Activated CD4-positive, alpha-beta T cell treated with anti-CD3 and anti-CD28 coated beads, Interleukin-2, Interleukin-6, amounts not matched to agents 100 ng/mL and 50 ng/mL, durations not matched to agents 16 hours and 8 hours (primary cell): ENCODE results near the gene ANXA2.
"Not testable (repeated sequence)": the region's sequence is repeated elsewhere in the genome, so short reads cannot be mapped to it uniquely, and the experiment has no call there.

ENCODE experiments used
- DNase-seq: peaks from one replicate; pipeline ENCODE4 v3.0.0-alpha.2; 2020

ANXA2 gene

DNA sequence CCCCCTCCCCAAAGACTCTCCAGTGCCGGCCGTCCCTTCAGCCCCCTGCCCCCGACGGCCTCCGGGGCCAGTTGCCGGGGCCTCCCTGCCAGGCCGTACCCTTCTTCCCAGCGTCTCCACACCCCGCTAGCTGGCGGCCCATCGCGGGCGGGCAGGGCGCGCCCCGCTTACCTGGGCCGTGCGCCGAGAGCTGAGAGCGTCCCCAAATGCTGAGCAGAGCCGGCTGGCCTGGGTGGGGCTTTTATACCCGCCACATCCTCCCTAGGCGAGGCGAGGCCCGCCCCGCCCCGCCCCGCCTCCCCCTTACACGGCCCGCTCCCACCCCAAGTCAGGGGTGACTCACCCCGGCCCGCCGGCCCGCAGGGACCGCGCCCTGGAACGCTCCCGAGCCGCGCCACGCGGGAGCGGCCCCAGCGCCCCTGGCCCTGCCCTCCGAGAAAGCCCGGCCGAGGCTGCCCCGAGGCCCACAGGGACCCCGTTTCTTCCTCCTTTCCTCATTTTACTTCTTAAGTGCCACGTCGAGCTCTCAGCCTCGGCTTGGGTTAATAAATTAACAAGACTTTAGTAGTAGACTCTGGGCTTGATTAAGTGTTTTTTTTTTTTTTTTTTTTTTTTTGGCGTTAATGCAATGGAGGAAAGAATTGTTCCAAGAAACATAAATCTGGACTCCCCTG, at the start of gene ANXA2:
ANXA2 (minus strand) TSS at position 215 of the 674 bp plus-strand sequence. CDS start 11,911 bp downstream, outside the sequence.
- DNase-seq, result peak; percentile 92

DNA sequence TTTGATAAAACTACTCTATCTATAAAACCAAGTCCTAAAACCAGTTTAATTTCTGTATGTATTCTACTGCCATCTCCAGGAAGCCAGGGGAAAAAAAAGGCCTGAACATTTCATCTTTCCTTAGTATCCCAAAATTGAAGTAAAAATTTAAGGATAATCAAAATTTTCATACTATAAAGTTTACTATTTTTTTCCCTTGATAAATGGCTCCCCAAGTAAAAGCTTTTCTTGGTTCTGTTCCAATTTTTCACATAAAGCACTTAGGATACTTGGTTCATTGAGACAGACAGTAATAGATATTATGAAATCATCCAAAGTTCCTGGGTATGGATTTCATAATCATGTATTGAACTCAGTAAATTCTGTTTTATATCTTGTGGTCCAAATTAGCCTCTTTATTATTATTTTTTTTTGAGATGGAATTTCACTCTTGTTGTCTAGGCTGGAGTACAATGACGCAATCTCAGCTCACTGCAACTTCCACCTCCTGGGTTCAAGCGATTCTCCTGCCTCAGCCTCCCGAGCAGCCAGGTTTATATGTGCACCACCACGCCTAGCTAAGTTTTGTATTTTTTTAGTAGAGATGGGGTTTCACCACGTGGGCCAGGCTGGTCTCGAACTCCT, 46.6 kb upstream of the ANXA2 start:
- no peak for DNase-seq

DNA sequence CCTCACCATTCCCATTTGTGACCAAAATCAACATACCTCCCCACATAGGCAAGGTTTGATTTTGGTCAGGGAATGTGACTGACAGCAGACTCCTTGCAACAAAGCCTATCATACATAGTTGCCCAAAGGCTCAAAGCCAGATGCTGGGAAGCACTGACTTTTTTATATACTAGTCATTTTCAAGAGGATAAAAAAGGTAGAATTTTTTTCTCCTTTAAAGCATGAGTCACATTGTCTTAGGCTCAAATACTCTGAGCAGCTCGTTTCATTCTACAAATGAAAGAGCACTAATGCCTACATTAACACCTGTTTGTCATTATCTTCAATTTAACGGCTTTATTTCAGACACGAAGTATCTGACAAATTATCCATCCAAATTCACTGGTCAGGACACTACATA, 45.0 kb upstream of the ANXA2 start:
- DNase-seq, result no peak

DNA sequence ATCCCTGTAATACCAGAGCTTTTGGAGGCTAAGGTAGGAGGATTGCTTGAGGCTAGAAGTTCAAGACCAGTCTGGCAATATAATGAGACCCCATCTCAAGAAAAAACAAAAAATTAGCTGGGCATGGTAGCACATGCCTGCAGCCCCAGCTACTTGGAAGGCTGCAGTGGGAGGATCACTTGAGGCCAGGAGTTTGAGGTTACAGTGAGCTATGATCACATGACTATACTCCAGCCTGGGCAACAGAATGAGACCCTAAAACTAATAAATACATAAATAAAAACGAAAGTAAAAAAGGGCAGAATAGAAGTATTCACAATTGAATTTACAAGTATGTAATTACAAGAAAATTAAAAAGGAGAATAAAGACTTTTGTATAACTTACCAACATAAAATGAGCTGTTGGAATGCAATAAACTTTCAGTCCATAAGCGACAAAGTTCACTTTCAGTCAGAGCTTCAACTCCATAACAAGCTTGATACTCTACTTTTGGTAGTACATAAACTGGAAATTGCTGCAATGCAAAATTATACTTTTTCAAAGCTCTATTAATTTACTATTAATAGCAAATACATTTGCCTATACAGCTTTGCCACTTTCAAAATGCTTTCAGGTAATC, 44.4 kb upstream of the ANXA2 start:
- no peak for DNase-seq

DNA sequence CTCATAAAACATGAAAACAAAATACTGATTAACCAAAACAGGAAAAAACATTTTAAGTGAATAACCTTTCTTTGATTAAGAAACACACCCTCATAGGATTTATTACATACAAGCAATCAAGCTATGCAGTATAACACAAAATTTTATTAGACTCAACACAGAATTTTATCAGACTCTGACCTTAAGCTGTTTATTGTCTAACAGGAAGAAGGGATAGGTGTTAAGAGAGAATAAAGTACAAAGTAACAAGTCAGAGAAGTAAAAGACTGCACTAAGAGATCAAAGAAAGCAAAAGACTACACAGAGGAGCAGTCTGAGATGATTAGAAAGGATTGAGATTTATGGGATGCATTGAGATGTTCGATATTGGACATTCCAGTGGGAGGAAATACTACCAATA, 43.5 kb upstream of the ANXA2 start:
- DNase-seq, result no peak

DNA sequence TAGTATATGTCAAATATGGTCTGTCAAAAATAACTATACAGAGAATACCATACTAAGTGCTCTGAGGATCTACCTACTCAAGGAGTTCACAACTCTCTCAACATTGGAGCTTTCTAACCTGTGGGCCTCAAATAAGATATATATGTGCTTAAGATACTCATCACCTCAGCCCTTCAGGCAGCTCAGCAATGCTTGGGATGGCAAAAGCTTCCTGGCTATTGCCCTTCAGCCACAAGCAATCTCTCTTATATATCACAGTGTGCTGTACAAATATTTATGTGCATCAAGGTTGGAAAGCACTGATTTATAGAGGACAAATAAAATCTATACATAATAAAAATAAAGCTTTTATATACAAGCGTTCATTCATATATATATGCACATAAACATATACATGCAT, 40.9 kb upstream of the ANXA2 start:
- no peak for DNase-seq

DNA sequence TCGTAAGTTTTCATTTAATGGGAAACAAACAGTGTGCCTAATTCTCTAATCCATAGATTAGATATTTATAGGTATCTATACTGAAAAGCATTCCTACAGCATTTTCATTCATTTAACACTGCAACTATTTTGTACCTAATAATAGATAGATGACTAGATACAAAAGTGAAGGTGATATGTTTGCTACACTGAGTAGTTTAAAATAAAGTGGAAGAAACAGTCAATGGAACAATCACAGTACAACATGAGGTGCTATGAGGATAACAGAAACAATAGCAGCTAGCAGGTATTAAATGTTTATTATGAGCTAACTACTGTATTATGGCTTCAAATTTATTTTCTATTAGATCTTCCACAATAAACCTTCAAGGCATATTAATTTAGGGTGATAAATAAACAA, 31.1 kb upstream of the ANXA2 start:
- no peak for DNase-seq

DNA sequence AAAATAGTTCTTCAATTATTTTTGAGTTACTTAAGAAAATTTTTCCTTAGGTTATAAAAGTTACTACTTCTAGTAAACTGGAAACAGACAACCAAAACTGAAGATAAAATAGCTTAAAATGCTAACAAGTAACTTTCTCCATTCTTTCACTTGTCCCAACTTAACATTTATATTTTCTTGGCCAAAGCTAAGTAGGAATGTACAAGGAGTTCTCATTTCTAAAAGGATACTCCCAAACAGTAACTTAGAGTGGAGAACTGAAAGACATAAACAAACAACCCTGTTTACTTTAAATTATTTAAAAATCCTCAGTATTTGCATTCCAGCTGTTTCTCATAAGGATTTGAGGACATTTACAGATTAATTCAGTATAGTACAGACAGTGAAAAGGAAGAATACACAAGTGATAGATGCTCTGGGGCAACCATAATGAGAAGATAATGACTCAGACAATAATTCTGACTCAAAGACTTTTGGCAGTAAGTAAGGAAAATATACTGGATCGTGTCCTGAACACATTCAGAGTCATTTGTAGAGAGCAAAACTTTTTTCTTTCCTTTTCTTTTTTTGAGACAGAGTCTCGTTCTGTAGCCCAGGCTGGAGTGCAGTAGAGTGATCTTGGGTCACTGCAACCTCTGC, 29.2 kb upstream of the ANXA2 start:
- no peak for DNase-seq

DNA sequence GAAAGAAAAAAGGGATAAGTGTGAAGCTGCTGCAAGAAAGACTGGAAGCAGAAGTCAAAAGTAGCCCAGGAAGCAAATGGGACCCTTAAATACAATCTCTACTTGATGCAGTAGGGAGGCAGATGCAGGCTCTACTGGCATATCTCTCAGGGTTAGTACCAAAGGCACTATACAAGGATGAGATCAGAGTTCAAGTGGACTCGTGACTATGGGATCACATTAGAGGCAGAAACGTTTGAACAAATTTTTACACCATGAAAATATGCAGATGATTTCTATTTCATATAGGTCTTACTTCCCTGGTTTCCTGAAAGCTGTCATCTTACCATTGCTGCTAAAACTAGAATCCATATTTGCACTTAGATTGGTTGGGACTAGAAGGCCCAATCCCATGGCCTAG, 27.7 kb upstream of the ANXA2 start:
- no peak for DNase-seq

DNA sequence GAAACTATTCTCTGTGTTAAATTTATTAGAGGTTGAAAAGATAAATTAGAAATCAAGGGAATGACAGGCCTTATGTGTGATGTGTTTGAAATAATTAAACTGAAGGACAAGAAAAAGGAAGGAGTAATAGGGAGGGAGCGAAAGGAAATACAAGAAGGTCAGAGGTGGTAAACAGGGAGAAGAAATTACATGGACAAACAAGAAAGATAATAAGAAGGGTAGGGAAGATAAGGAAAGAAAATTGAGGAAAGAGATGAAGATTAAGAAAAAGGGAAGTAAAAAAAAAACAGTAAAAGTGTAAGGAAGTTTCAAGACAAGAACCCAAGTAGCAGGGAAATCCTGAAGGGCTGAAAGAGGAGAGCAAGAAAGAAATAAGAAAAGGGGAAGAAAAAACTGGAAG, 26.2 kb upstream of the ANXA2 start:
- DNase-seq, result no peak

DNA sequence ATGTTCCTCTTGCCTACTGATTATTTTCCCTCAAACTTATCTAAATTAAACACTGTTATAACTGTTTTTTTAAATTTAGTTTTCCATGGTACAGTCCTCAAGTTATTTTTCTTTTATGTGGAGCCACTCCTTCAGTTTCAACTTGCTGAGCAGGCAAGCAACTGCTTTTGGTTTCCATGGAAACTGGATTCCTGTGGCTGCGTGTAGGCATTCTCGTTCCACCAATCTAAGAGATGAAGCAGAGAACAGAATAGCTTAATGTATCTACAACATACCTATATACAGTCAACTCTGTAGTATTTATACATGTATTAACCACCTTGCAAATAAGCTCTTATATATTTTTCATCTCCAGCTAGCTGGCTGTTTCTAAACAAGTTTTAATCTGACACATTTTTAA, 25.8 kb upstream of the ANXA2 start:
- peak; percentile 6 for DNase-seq

DNA sequence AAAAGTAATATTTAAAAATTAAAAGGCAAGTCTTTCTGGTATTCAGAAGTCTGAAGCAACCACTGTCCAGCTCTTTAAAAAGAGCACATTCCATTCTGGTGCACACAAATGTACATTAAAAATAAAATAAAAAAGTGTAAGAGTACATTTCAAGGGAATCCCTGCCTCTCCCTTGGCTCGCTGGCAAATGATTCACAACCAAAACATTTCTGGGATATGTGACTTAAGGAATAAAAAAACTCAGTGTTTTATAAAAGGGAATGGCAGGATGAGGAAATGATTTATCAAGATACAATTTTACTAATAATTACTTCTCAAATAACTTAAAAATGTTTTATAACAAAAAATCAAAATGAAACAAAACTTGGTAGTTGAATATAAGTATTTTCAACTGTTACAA, 23.8 kb upstream of the ANXA2 start:
- DNase-seq, result no peak

DNA sequence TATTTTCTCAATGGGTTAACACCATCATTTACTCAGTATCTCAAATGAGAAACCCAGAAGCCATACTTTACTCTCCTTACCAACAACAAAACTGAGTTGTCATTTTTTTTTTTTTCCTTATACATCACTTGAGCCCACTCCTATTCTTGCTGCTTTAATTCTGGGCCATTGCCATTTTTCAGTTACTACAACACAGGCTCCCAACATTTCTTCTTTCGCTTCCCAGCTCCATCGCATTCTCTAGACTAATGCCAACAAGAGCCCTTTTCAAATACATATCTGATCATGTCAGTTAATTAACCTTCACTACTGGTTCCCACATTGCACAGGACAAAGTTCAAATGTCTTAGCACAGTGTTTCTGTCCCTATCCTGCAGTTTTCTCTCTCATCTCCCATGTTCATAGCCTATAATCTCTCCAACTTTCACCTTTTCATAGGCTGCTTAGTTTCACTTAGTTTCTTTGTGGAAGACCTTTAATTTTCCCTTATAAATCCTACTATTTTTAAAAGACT, 22.5 kb upstream of the ANXA2 start:
- DNase-seq, result no peak

DNA sequence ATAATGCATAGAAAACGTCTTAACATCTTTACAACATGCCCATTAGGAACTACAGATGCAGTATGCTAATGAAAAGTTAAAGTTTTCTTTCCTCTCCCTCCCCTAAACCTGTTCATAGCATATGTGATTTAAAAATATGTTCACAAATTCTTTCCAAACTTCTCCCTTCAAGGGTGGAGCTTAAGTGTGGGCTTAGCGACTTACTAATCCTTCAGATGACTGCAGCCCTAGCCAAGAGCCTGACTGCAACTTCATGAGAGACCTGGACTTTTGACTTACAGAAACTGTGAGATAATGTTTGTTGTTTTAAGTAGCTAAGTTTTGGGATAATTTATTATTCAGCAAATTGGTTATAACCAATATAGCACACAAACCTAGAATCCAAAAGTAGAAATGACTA, 22.0 kb upstream of the ANXA2 start:
- no peak for DNase-seq

DNA sequence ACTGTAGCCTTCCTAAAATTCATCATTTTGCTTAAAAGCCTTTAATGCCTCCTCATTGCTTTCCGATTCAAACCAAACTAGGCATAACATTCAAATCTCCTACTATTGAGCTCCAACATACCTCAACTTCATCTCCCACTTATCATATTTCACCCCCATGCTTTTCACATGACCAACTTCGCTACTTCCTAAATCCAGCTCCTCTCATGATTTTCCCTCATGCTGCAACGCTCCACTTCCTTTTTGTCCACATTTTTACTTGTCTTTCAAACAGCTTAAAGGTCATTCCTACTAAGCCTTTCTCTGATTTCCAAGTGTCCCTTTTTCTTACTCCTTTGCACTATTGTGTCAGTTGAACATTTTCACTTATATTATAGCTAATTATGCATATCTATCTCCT, 20.3 kb upstream of the ANXA2 start:
- DNase-seq, result no peak

DNA sequence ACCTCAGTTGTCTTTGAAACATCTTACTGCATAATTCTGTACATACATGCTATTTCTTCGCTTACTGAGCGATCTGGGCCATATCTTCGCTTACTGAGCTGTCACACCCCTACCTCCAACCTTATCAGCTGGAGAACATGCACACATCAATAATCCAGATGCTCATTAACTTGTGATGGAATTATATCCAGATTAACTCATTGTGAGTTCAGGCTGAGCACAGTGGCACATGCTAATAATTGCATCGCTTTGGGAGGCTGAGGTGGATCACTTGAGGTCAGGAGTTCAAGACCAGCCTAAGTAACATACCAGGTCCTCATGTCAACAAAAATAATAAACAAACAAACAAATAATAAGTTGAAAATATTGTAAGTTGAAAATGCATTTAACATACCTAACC, 19.3 kb upstream of the ANXA2 start:
- DNase-seq, result no peak

DNA sequence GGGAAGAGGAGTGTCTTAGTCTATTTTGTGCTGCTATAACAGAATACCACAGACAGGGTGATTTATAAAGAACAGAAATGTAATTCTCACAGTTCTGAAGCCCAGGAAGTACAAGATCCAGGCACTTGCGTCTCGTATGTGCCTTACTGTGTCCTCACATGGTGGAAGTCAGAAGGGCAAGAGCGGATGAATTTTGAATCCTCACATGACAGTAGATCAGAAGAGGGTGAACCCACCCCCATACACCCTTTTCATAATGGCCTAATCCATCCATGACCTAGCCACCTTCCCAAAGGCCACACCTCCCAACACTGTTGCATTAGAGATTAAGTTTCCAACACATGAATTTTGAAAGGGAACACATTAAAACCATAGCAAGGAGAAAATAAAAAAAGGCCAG, 18.7 kb upstream of the ANXA2 start:
- DNase-seq, result no peak

DNA sequence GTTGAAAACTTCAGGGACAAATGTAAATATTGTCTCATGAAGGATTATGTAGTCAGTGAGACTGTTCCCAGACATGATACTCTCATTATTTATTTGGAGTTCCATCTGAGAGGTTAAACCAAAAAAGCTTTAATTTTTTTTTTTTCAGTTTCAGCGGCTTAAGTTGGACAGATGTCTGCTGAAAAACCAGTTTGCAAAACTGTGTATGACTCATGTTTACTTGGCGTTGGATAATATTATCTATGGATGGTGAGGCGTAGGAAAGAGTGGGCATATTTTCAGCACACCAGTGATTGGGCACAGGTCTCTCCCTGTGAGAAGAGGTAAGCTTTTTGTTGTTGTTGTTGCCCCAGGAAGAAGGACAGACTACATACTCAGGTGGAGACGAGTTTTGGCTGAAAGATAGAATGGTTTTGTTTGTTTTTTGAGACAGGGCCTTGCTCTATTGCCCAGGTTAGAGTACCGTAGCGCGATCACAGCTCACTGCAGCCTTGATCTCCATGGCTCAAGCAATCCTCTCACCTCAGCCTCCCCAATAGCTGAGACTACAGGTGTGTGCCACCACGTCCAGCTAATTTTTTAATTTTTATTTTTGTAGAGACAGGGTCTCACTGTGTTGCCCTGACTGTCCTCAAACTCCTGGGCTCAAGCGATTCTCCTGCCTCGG, 16.4 kb upstream of the ANXA2 start:
- DNase-seq, result no peak

DNA sequence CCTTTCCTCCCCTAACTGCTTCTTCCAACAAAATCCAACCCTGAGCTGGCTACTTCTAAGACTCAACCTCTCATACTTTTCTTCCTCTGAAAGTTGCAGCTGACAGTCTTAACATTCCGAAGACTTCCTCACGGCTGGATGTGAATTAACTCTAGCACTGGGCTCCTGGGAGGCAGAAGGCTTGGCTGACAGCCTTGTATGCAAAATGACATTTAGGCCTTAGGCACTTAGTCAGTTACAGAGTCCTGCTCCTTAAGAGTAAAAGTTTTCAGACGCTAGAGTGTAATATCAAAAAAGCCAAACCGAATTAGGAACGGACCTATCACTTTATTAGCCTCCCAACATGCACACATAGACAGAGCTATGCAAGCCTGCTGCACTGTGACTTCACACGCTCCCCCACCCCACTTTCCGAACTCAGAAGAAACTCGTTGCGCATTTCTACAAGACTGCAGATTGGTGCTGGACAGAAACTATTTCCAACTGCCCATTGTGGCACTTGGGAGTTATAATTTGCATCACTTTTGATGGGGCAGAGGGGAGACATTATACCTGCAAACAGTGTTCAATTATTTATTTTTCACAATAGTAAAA, 15.5 kb upstream of the ANXA2 start:
- DNase-seq, result no peak

DNA sequence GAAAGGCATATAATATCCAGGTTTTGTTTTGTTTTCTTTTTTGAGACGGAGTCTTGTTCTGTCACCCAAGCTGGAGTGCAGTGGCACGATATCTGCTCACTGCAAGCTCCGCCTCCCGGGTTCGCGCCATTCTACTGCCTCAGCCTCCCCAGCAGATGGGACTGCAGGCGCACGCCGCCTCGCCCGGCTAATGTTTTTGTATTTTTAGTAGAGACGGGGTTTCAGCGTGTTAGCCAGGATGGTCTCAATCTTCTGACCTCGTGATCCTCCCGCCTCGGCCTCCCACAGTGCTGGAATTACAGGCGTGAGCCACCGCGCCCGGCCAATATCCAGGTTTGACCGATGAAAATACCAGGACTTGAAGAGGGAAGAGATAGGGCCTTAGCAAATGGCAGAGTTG, 15.0 kb upstream of the ANXA2 start:
- not testable (repeated sequence) for DNase-seq

DNA sequence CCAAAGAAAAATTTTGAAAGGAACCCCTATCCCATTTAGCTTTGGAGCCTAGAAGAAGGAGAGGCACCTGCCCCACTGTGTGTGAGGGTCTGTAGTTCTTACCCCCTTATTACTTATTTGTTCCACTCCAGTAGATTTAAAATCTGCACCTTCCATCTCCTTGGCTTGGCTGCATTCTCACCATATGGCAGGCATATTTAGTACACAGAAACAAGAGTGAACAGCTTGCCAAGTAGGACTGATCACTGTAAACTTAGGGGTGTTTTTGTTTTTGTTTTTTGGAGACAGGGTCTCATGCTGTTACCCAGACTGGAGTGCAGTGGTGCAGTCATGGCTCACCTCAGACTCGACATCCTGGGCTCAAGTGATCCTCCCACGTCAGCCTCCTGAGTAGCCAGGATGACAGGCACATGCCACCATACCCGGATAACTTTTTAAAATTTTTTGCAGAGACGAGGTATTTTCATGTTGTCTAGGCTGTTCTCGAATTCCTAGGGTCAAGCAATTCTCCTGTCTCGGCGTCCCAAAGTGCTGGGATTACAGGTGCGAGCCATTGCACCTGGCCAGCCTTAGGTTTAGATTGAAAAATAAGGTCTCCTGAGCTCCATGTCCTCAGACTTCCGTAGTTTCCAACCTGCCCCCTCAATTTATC, 14.1 kb upstream of the ANXA2 start:
- DNase-seq, result no peak

DNA sequence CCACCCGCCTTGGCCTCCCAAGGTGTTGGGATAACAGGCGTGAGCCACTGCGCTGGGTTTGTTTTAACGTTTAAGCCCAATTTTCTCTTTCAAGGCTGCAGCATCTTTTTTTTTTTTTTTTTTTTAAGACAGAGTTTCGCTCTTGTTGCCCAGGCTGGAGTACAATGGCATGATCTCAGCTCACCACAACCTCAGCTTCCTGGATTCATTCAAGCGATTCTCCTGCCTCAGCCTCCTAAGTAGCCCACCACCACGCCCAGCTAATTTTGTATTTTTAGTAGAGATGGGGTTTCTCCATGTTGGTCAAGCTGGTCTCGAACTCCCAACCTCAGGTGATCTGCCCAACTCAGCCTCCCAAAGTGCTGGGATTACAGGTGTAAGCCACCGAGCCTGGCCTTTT, 12.6 kb upstream of the ANXA2 start:
- DNase-seq, result not testable (repeated sequence)
